WERI-Rb-1 (cell line): ENCODE results near the gene RNF214.

Experiments used
- DNase-seq: peaks from one replicate; pipeline ENCODE4 v3.0.0-alpha.2; 2020
- H3K27ac ChIP-seq: fragments of 250-450 bp; sonication (Bioruptor Pico); 2 replicates; pipeline ENCODE4 v1.5.1; 2020; ENCODE audit warnings: mild to moderate bottlenecking, moderate library complexity
- H3K27me3 ChIP-seq: fragments of 250-450 bp; sonication (Bioruptor Pico); 2 replicates; pipeline ENCODE4 v1.5.1; 2021; ENCODE audit warnings: mild to moderate bottlenecking, low read depth, moderate library complexity; ENCODE audit not compliant: insufficient read depth, severe bottlenecking
- H3K36me3 ChIP-seq: fragments of 250-450 bp; sonication (Bioruptor Pico); 2 replicates; pipeline ENCODE4 v1.5.1; 2020; ENCODE audit warnings: mild to moderate bottlenecking, moderate library complexity
- H3K4me3 ChIP-seq: 2 replicates; pipeline ENCODE4 v1.5.1; 2011; ENCODE audit warnings: low read depth, mild to moderate bottlenecking, control low read depth, low read length
- H3K9me3 ChIP-seq: fragments of 250-450 bp; sonication (Bioruptor Pico); 2 replicates; pipeline ENCODE4 v1.5.1; 2021; ENCODE audit warnings: mild to moderate bottlenecking, moderate library complexity; ENCODE audit not compliant: severe bottlenecking
- TF ChIP-seq, protein P1 (sequence below): IDR thresholded peaks from 2 replicates; pipeline ENCODE4 v1.5.1; 2011; ENCODE audit warnings: low read depth, mild to moderate bottlenecking, control low read depth, inconsistent platforms, low read length

RNF214 gene

DNA sequence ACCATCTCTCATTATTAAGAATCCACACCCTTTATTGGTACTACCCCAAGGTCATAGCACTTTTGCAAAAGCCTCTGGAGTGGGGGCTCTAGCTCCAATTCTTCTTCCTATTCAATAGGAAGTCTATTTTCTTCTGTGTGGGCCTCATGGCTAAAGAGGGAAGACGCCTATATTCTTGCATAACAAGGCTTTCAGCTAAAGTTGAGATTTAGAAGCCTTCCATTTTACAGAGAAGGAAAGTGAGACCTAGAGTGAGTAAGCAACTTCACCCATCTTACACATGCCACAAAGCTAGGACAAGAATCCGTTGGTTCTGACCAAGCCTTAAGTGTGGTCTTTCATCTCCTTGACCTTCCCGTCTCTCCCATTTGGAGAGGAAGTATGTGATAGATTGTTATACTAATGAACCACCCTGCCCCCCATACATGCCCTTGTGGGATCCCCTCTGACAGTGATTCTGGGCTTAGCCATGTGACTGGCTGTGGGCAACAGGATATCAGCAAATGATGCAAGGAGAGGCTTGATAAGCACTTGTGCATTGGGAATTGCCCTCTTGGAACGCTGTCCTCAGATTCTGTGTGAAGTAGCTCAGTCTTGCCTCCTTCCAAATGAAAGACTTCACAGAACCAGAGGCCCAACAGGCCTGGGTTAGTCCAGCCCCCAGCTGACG is 71.3 kb downstream of the RNF214 start:
- Histone ChIP-seq H3K4me3 (no peak overlapping the region), H3K27me3 (no peaks in the 10 kb centered on the region), H3K36me3 (peaks cover 9% of the 10 kb centered on the region), H3K27ac (peak overlapping the region; percentile 55), H3K9me3 (no peaks in the 10 kb centered on the region)
- TF ChIP-seq, protein P1, sequence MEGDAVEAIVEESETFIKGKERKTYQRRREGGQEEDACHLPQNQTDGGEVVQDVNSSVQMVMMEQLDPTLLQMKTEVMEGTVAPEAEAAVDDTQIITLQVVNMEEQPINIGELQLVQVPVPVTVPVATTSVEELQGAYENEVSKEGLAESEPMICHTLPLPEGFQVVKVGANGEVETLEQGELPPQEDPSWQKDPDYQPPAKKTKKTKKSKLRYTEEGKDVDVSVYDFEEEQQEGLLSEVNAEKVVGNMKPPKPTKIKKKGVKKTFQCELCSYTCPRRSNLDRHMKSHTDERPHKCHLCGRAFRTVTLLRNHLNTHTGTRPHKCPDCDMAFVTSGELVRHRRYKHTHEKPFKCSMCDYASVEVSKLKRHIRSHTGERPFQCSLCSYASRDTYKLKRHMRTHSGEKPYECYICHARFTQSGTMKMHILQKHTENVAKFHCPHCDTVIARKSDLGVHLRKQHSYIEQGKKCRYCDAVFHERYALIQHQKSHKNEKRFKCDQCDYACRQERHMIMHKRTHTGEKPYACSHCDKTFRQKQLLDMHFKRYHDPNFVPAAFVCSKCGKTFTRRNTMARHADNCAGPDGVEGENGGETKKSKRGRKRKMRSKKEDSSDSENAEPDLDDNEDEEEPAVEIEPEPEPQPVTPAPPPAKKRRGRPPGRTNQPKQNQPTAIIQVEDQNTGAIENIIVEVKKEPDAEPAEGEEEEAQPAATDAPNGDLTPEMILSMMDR, result no peak
- DNase-seq, result no peak

DNA sequence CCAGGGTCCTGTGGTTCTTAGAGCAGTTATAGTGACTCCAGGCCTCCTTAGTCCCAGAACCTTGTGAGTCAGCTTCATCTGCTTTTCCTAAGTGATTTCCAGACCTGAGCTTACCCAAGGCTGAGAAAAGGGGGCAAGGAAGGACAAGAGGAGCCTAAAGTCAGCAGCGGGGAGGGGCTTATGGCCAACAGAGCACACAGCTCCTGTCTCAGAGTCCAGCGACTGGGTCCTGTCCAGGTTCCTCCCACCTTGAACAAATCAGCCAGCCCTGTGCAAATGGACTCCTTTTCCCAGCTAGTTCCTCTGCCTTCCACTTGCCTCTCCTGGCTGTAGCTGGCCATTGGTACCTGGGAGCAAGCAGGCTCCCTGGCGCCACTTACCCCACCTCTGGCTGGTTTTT is 72.7 kb downstream of the RNF214 start:
- Histone ChIP-seq H3K9me3 (no peaks in the 10 kb centered on the region), H3K27ac (peak overlapping the region; percentile 55), H3K27me3 (no peaks in the 10 kb centered on the region), H3K4me3 (no peak overlapping the region), H3K36me3 (peaks cover 11% of the 10 kb centered on the region)
- TF ChIP-seq, protein P1, result no peak
- DNase-seq, result peak; percentile 83

DNA sequence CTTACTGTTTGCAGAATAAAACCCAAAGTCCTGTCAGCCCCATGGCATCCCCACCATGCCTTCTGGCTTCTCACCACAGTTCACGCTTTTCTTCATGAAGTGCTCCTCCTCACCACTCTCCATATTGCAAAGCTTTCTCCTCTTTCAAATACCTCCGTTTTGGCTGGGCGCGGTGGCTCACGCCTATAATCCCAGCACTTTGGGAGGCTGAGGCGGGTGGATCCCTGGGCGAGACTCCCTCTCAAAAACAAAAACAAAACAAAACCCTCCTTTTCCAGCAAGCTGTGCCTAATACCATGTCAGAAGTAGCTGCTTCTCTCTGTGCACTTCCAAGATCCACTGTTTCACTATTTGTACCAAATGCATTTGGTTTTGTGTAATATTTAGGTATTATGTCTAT is 76.8 kb downstream of the RNF214 start:
- Histone ChIP-seq H3K4me3 (no peak overlapping the region), H3K27ac (no peak overlapping the region), H3K27me3 (no peaks in the 10 kb centered on the region), H3K9me3 (no peaks in the 10 kb centered on the region), H3K36me3 (peaks cover 24% of the 10 kb centered on the region)
- no peak for DNase-seq
- TF ChIP-seq, protein P1, result no peak

DNA sequence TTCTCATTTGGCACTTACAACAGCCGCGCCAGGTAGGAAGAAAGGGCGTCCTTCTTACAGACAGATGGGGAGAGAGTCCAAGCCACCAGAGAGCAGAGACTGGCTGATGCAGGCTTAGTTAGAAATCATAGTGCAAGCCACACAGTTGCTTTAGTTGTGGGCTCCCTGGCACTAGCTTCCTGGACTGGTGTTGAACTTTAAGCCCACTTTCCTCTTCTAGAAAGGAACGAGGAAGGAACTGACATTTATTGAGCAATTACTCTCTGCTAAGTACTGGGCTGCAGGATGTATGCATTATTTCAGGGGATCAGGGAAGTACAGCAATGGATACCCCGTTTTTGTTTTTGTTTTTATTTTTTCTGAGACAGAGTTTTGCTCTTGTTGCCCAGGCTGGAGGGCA is 80.6 kb downstream of the RNF214 start:
- TF ChIP-seq, protein P1, result no peak
- Histone ChIP-seq H3K9me3 (no peaks in the 10 kb centered on the region), H3K36me3 (peaks cover 15% of the 10 kb centered on the region), H3K27me3 (no peaks in the 10 kb centered on the region), H3K27ac (no peak overlapping the region), H3K4me3 (no peak overlapping the region)
- no peak for DNase-seq

DNA sequence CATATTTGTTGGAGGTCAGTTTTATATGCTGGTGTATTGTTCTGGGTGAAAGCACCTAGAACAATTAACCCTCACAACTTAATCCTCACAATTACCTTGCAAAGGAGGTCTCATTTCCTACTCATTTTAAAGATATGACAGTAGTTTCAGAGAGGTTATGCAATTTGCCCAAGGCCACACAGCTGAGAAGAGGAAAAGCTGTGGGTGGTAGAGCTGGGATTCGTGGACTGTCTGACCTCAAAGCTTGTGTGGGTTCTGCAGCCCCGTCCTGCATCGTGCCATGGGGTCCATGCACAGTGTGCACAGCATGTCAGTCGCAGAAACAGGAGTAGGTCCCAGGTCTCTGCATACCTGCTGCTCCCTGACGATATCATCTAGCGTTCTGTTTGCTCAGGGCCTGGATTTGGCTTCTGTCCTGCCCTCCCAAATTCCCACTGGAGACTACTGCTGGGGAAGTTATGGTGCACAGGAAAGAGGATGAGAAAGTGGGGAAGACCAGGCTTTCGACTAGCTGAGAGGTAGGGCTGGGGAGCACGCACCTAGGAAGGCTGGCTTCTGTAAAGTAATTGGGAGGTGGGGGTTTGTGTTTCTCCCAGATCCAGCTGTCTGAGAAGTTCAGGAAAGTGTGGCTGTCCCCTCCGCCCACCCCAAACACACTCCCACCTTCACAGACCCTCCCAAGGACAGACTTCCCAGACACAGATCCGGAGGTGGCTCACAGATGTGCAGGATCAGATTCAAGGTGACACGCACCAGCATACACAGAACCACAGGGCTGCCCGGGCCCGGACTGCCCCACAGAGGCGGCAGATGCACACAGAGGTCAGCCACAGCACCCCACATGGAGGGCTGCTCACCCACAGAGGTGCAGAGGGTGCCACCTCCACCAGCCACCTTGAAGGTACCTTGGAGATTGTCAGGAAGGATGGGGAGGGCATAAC is 81.6 kb downstream of the RNF214 start:
- peak overlapping the region; percentile 91 for H3K4me3 ChIP-seq
- H3K27me3 ChIP-seq, result no peaks in the 10 kb centered on the region
- peaks cover 15% of the 10 kb centered on the region for H3K36me3 ChIP-seq
- no peak for DNase-seq
- no peaks in the 10 kb centered on the region for H3K9me3 ChIP-seq
- peak overlapping the region; percentile 84; the same call in 1 of the 2 replicates for H3K27ac ChIP-seq
- TF ChIP-seq, protein P1, result no peak
